GM12891 (cell line): Measurements from ENCODE around the gene RHBDD1.
"Not testable (repeated sequence)": the region's sequence is repeated elsewhere in the genome, so short reads cannot be mapped to it uniquely, and the experiment has no call there.

Experiments
- DNase-seq: peaks from one replicate; pipeline ENCODE4 v3.0.0; 2011; ENCODE audit warnings: low spot score; ENCODE audit not compliant: insufficient read length
- FAIRE-seq: peaks from 2 replicates; lab custom pipeline; 2011; peaks lifted over from hg19 to GRCh38; lab: Jason Lieb, UNC
- PAX5 ChIP-seq: IDR thresholded peaks from 2 replicates; pipeline ENCODE4 v1.6.1; 2011; ENCODE audit warnings: low read length, moderate library complexity, mild to moderate bottlenecking; ENCODE audit not compliant: insufficient read depth, severe bottlenecking
- POLR2A ChIP-seq: IDR thresholded peaks from 2 replicates; pipeline ENCODE4 v1.6.1; 2011; ENCODE audit warnings: low read depth, low read length, control low read depth
- POLR2AphosphoS5 ChIP-seq: IDR thresholded peaks from 2 replicates; pipeline ENCODE4 v1.6.1; 2011; ENCODE audit warnings: low read depth, low read length, control low read depth
- POU2F2 ChIP-seq: IDR thresholded peaks from 2 replicates; pipeline ENCODE4 v1.6.1; 2011; ENCODE audit warnings: low read depth, mild to moderate bottlenecking, control low read depth, low read length, moderate library complexity
- SPI1 ChIP-seq: IDR thresholded peaks from 2 replicates; pipeline ENCODE4 v1.6.1; 2011; ENCODE audit warnings: low read depth, low read length, control low read depth
- TAF1 ChIP-seq: IDR thresholded peaks from 2 replicates; pipeline ENCODE4 v1.6.1; 2011; ENCODE audit warnings: low read depth, low read length, control low read depth

RHBDD1 gene

GRCh38 chr2:226829721-226830631 is 5.9 kb upstream of the RHBDD1 start:
- no peak for DNase-seq
- FAIRE-seq: no peak

GRCh38 chr2:226831266-226831665 is 4.6 kb upstream of the RHBDD1 start:
- DNase-seq (no peak), FAIRE-seq (no peak)
- no peak for TF ChIP-seq POLR2A
- no peak for TF ChIP-seq SPI1
- no peak for TF ChIP-seq TAF1
- no peak for TF ChIP-seq PAX5
- no peak for TF ChIP-seq POU2F2
- TF ChIP-seq POLR2AphosphoS5: no peak

More at GRCh38 chr2:226829721-226830631, 5.9 kb upstream of the RHBDD1 start:
- TF ChIP-seq TAF1: no peak
- no peak for TF ChIP-seq SPI1
- TF ChIP-seq PAX5: no peak
- TF ChIP-seq POLR2A: no peak
- no peak for TF ChIP-seq POU2F2
- no peak for TF ChIP-seq POLR2AphosphoS5

DNA sequence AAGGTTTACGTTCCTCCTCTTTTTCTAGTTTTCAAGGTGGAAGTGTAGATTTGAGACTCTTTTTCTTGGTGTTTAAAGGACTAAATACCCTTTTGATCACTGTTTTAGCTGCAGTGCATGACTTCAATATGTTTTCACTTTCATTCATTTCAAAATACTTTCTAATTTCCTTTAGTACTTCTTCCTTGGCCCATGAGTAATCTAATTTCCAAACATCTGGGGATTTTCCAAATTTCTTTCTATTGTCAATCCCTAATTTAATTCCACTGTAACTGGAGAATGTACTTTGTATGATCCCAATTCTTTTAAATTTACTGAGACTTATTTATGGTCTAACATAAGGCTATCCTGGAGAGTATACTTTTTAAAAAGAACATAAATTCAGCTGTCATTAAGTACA is 3.8 kb upstream of the RHBDD1 start:
- TF ChIP-seq POU2F2 (no peak), POLR2AphosphoS5 (no peak), TAF1 (no peak)
- FAIRE-seq: no peak
- DNase-seq: no peak

DNA sequence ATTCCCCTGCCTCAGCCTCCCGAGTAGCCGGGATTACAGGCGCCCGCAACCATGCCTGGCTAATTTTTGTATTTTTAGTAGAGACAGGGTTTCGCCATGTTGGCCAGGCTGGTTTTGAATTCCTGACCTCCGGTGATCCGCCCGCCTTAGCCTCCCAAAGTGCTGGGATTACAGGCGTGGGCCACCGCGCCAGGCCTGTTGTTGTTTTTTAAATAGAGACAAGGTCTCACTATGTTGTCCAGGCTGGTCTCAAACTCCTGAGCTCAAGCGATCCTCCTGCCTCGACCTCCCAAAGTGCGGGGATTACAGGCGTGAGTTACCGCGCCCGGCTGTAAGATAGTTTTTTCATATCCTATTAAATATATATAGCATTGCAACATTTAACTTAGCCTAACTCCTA is 974 bp upstream of the RHBDD1 start:
- not testable (repeated sequence) for DNase-seq, FAIRE-seq

DNA sequence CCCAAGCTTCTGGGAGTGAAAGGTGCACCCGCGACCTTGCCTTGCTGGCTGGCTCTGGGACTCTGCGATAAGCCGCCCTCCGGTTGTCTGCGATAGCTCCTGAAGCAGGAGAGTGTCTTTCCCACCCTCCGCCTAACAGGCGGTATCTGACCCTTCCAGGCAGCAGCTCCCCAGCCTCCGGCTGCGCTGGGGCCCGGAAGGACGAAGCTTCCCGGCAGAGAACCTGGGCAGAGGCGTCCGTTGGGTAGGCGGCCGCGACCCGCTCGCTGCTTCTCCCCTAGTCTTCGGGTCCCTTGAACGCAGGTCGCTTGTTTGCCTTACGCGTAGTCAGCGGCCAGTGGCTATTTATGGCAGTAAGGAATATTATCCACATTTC is 446 bp upstream of the RHBDD1 start:
- DNase-seq (no peak), FAIRE-seq (peak; percentile 45)
- no peak for TF ChIP-seq POLR2AphosphoS5
- TF ChIP-seq POU2F2: no peak
- TF ChIP-seq POLR2A: no peak
- no peak for TF ChIP-seq TAF1
- no peak for TF ChIP-seq SPI1
- no peak for TF ChIP-seq PAX5

DNA sequence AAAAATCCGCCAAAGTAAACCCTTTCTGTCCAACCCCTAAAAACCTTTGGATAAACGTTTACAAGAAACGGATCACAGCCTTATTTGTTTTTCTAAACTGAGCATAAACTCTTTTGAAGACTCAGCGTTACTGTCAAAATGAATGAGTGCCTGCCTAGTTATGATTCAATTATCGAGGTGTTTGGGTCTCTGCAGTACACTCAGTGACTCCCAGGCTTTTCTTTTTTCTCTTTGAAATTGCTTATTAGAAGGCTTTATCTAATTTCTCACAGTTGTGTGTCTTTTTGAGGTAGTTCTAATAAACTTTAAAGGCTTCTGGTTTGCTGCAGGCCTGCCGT is 663 bp downstream of the RHBDD1 start:
- FAIRE-seq: no peak
- no peak for TF ChIP-seq POLR2AphosphoS5
- TF ChIP-seq POU2F2: no peak
- TF ChIP-seq TAF1: no peak
- no peak for TF ChIP-seq PAX5
- TF ChIP-seq POLR2A: no peak; the same call in 1 of the 2 replicates
- no peak for TF ChIP-seq SPI1

GRCh38 chr2:226837334-226837733 is 1.5 kb downstream of the RHBDD1 start:
- TF ChIP-seq POLR2AphosphoS5 (no peak), TAF1 (no peak)
- FAIRE-seq (peak; percentile 20), DNase-seq (no peak)

More for the DNA sequence above, 663 bp downstream of the RHBDD1 start:
- no peak for DNase-seq

- no peak for DNase-seq
- peak; percentile 61 for FAIRE-seq
- TF ChIP-seq POLR2A: no peak
- no peak for TF ChIP-seq POU2F2
- TF ChIP-seq SPI1: no peak
- TF ChIP-seq PAX5: no peak
- TF ChIP-seq POLR2AphosphoS5: no peak
- TF ChIP-seq TAF1: no peak
These were observed 2.1 kb downstream of the RHBDD1 start for GRCh38 chr2:226837787-226838603.

- FAIRE-seq: peak; percentile 26
- DNase-seq: no peak
- TF ChIP-seq POLR2AphosphoS5: no peak
- TF ChIP-seq SPI1: peak; percentile 24; the same call in 1 of the 2 replicates
- TF ChIP-seq POLR2A: no peak
- no peak for TF ChIP-seq TAF1
These were observed 2.9 kb downstream of the RHBDD1 start for GRCh38 chr2:226838722-226839121.

- no peak for TF ChIP-seq SPI1
- TF ChIP-seq POLR2A: no peak
- TF ChIP-seq TAF1: no peak
- TF ChIP-seq POU2F2: no peak
- no peak for TF ChIP-seq PAX5
- no peak for TF ChIP-seq POLR2AphosphoS5
- DNase-seq (no peak), FAIRE-seq (no peak)
These were observed 3.3 kb downstream of the RHBDD1 start for GRCh38 chr2:226839161-226839560.

DNA sequence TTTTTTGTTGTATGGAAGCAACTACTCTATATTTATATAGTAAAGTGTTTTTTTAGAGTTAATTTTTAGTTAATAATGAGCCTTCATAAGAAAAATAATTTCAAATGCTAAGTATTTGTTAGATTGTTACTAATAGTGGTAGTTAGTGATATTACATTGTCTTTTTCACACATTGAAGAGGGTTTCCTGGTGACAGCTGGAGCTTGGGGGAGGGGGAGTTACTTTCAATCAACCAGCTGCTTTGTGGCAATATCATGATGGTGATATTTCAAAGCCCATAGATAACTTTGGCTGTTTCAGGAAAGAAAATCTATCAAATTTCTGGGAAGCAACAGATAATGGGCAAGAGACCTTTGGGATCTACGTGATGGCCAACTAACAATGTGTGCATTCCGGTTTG is 4.1 kb downstream of the RHBDD1 start:
- no peak for TF ChIP-seq POU2F2
- TF ChIP-seq POLR2A: no peak
- no peak for TF ChIP-seq PAX5
- TF ChIP-seq POLR2AphosphoS5: no peak
- no peak for TF ChIP-seq SPI1
- no peak for TF ChIP-seq TAF1

More for the DNA sequence above, 4.1 kb downstream of the RHBDD1 start:
- FAIRE-seq (peak; percentile 74), DNase-seq (no peak)
